GM12874 (cell line): ENCODE results near the gene ACSL4.

Source experiments
- CTCF ChIP-seq: IDR thresholded peaks from 2 replicates; pipeline ENCODE4 v1.5.1; 2011; ENCODE audit warnings: low read depth, mild to moderate bottlenecking, control low read depth, low read length, moderate library complexity; ENCODE audit not compliant: insufficient read depth

ACSL4 gene

GRCh38 chrX:109773374-109773773 is 40.3 kb upstream of the ACSL4 start:
- no peak for TF ChIP-seq CTCF

GRCh38 chrX:109770780-109771179 is 37.7 kb upstream of the ACSL4 start:
- no peak for TF ChIP-seq CTCF

GRCh38 chrX:109760922-109761250 is 27.8 kb upstream of the ACSL4 start:
- no peak for TF ChIP-seq CTCF

- no peak for TF ChIP-seq CTCF
Observed at GRCh38 chrX:109760209-109760921, 27.3 kb upstream of the ACSL4 start.

- TF ChIP-seq CTCF, result no peak
Observed at GRCh38 chrX:109753256-109753655, 20.2 kb upstream of the ACSL4 start.

- no peak for TF ChIP-seq CTCF
Observed at GRCh38 chrX:109751698-109752097, 18.6 kb upstream of the ACSL4 start.

- TF ChIP-seq CTCF, result no peak
Observed at GRCh38 chrX:109749207-109749606, 16.1 kb upstream of the ACSL4 start.
